ENCODE results near the gene GNA15.

- no peak for TF ChIP-seq ARID4B (CRISPR knock-in tag; IDR thresholded peaks at IDR 0.05; ENCODE audit: borderline replicate concordance)
- TF ChIP-seq CTCF (IDR thresholded peaks at IDR 0.05): no peak
- TF ChIP-seq MLX (CRISPR knock-in tag; IDR thresholded peaks at IDR 0.05): no peak
- no peak for TF ChIP-seq ATF1 (CRISPR knock-in tag; IDR thresholded peaks at IDR 0.05)
- TF ChIP-seq MYBL2 (CRISPR knock-in tag; IDR thresholded peaks at IDR 0.05): no peak
- no peak for TF ChIP-seq ATF3 (CRISPR knock-in tag; conservative IDR thresholded peaks at IDR 0.05)
- no peak for TF ChIP-seq ZNF512 (CRISPR knock-in tag; IDR thresholded peaks at IDR 0.05; ENCODE audit: borderline replicate concordance)
- TF ChIP-seq EMX1 (CRISPR knock-in tag; IDR thresholded peaks at IDR 0.05): no peak
- TF ChIP-seq RELA (CRISPR knock-in tag; IDR thresholded peaks at IDR 0.05; ENCODE audit: borderline replicate concordance): no peak
- TF ChIP-seq NFE2L1 (CRISPR knock-in tag; IDR thresholded peaks at IDR 0.05): no peak
- no peak for TF ChIP-seq NR3C1 (CRISPR knock-in tag; conservative IDR thresholded peaks at IDR 0.05; ENCODE audit: low read depth)
- no peak for TF ChIP-seq NFYB (CRISPR knock-in tag; conservative IDR thresholded peaks at IDR 0.05; ENCODE audit: low read depth)
- no peak for TF ChIP-seq MXD4 (CRISPR knock-in tag; IDR thresholded peaks at IDR 0.05; ENCODE audit: borderline replicate concordance)
These were observed 18.1 kb upstream of the GNA15 start for GRCh38 chr19:3117716-3118115.

Measured in WTC11 (cell line).